Neutrophil (primary cell): ENCODE results near the gene CHL1.

Source experiments
- H3K27ac ChIP-seq: fragments of 200-600 bp; sonication (generic); 2 replicates; pipeline ENCODE4 v1.5.1; 2016; ENCODE audit warnings: mild to moderate bottlenecking, moderate library complexity
- H3K27me3 ChIP-seq: fragments of 200-600 bp; sonication (generic); 2 replicates; pipeline ENCODE4 v1.6.0; 2016; ENCODE audit warnings: mild to moderate bottlenecking
- H3K36me3 ChIP-seq: fragments of 200-600 bp; sonication (generic); 2 replicates; pipeline ENCODE4 v1.5.1; 2017
- H3K4me1 ChIP-seq, 2 experiments: fragments of 200-600 bp in 1 of 2; sonication (generic) in 1 of 2; 1 replicate in 1 of 2; 2 replicates in 1 of 2; pipeline versions ENCODE4 v1.5.1 to v1.6.1; 2013 to 2016; ENCODE audit warnings: low read depth in 1 of 2, low read length in 1 of 2, mild to moderate bottlenecking in 1 of 2, moderate library complexity in 1 of 2; ENCODE audit not compliant: control insufficient read depth in 1 of 2, insufficient read depth in 1 of 2
- H3K4me3 ChIP-seq, 2 experiments: fragments of 200-600 bp in 1 of 2; sonication (generic) in 1 of 2; 1 replicate in 1 of 2; 2 replicates in 1 of 2; pipeline ENCODE4 v1.5.1; 2013 to 2016; ENCODE audit warnings: low read depth in 1 of 2, low read length in 1 of 2, mild to moderate bottlenecking in 1 of 2, moderate library complexity in 1 of 2
- H3K9me3 ChIP-seq: fragments of 200-600 bp; sonication (generic); 2 replicates; pipeline ENCODE4 v1.5.1; 2016
- CTCF ChIP-seq: fragments of 200-600 bp; sonication (generic); IDR thresholded peaks from 2 replicates; pipeline ENCODE4 v1.5.1; 2016; ENCODE audit warnings: antibody characterized with exemption

The CHL1 gene

GRCh38 chr3:256501-256900 is 59.9 kb downstream of the CHL1 start:
- no peaks in the 10 kb centered on the region for H3K9me3 ChIP-seq
- H3K36me3 ChIP-seq: no peaks in the 10 kb centered on the region
- no peaks in the 10 kb centered on the region for H3K27me3 ChIP-seq
- no peak overlapping the region for H3K4me3 ChIP-seq
- TF ChIP-seq CTCF: no peak
- H3K4me1 ChIP-seq: no peaks in the 10 kb centered on the region
- H3K27ac ChIP-seq: no peak overlapping the region

- Histone ChIP-seq H3K27ac (no peak overlapping the region), H3K27me3 (no peaks in the 10 kb centered on the region), H3K36me3 (no peaks in the 10 kb centered on the region), H3K4me1 (no peaks in the 10 kb centered on the region), H3K9me3 (no peaks in the 10 kb centered on the region), H3K4me3 (no peak overlapping the region)
- TF ChIP-seq CTCF: no peak
Observed at GRCh38 chr3:257826-258225, 61.3 kb downstream of the CHL1 start.

- no peak overlapping the region for H3K27ac ChIP-seq
- TF ChIP-seq CTCF: no peak
- no peaks in the 10 kb centered on the region for H3K4me1 ChIP-seq
- no peaks in the 10 kb centered on the region for H3K9me3 ChIP-seq
- H3K27me3 ChIP-seq: no peaks in the 10 kb centered on the region
- H3K4me3 ChIP-seq: no peak overlapping the region
- no peaks in the 10 kb centered on the region for H3K36me3 ChIP-seq
Observed at GRCh38 chr3:260898-261297, 64.3 kb downstream of the CHL1 start.

GRCh38 chr3:263393-263792 is 66.8 kb downstream of the CHL1 start:
- Histone ChIP-seq H3K27me3 (no peaks in the 10 kb centered on the region), H3K36me3 (no peaks in the 10 kb centered on the region), H3K4me1 (no peaks in the 10 kb centered on the region), H3K4me3 (no peak overlapping the region), H3K9me3 (no peaks in the 10 kb centered on the region), H3K27ac (no peak overlapping the region)
- TF ChIP-seq CTCF: no peak

GRCh38 chr3:264394-265156 is 68.0 kb downstream of the CHL1 start:
- no peak overlapping the region for H3K27ac ChIP-seq
- H3K4me1 ChIP-seq: no peaks in the 10 kb centered on the region
- H3K36me3 ChIP-seq: no peaks in the 10 kb centered on the region
- no peaks in the 10 kb centered on the region for H3K27me3 ChIP-seq
- H3K9me3 ChIP-seq: no peaks in the 10 kb centered on the region
- H3K4me3 ChIP-seq: no peak overlapping the region
- TF ChIP-seq CTCF: no peak
